IPS DF 6.9 (cell line): ENCODE data around the gene STK32B.
"Not testable (repeated sequence)": the region's sequence is repeated elsewhere in the genome, so short reads cannot be mapped to it uniquely, and the experiment has no call there.

Experiments
- DNase-seq: peaks from one replicate; pipeline ENCODE4 v3.0.0-alpha.2; 2013; ENCODE audit warnings: low read depth, low spot score
- H3K27ac ChIP-seq: one replicate; pipeline ENCODE4 v1.5.1; 2013; ENCODE audit warnings: low read length, control low read depth
- H3K27me3 ChIP-seq: 2 replicates; pipeline ENCODE4 v1.6.1; 2013; ENCODE audit warnings: mild to moderate bottlenecking, low read length; ENCODE audit not compliant: control insufficient read depth, insufficient read depth
- H3K36me3 ChIP-seq: 2 replicates; pipeline ENCODE4 v1.6.1; 2013; ENCODE audit warnings: low read length; ENCODE audit not compliant: control insufficient read depth, insufficient read depth
- H3K4me1 ChIP-seq: 2 replicates; pipeline ENCODE4 v1.6.1; 2013; ENCODE audit warnings: low read length; ENCODE audit not compliant: control insufficient read depth, insufficient read depth
- H3K4me3 ChIP-seq: 2 replicates; pipeline ENCODE4 v1.5.1; 2013; ENCODE audit warnings: mild to moderate bottlenecking, low read length
- H3K9me3 ChIP-seq: 2 replicates; pipeline ENCODE4 v1.6.1; 2013; ENCODE audit warnings: low read length, inconsistent platforms; ENCODE audit not compliant: control insufficient read depth, insufficient read depth
- WGBS: extraction: QIAGEN DNeasy Blood & Tissue Kit; methylation state at CpG from one replicate; pipeline ENCODE4 v1.1.7; 2013; ENCODE audit warnings: mixed read lengths, missing lambda C conversion rate; ENCODE audit not compliant: insufficient read length, insufficient coverage; 5-methylcytosine and 5-hydroxymethylcytosine counted together

STK32B gene

GRCh38 chr4:5421416-5421815 is 370.1 kb downstream of the STK32B start:
- Histone ChIP-seq H3K4me1 (no peaks in the 10 kb centered on the region), H3K9me3 (no peaks in the 10 kb centered on the region), H3K27me3 (no peaks in the 10 kb centered on the region), H3K36me3 (no peaks in the 10 kb centered on the region; the same call in 1 of the 2 replicates), H3K27ac (no peak overlapping the region), H3K4me3 (no peak overlapping the region)
- DNase-seq: no peak
- no CpG with 5 or more reads among the region's 3 CpGs for WGBS

DNA sequence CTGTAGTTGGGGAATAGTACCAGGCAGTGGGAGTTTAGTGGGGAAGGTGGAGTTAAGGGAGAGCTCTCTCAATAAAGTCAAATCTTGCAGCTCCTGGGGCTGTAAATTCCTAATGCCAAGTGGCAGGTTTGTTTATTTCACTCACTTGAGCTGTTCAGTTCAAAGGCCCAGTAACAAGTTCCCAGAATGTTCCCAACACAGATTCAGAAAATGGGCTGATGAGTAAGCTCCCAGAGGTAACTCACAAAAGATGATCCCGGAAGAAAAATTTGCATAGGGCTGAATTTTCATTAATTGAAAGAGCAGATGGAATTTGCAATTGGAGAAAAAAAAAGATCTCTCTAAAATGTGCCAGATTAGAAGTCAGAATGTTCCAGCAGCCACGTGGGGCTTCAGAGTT is 370.9 kb downstream of the STK32B start:
- no CpG with 5 or more reads among the region's 2 CpGs for WGBS
- no peak overlapping the region for H3K27ac ChIP-seq
- H3K27me3 ChIP-seq: no peaks in the 10 kb centered on the region
- H3K4me3 ChIP-seq: no peak overlapping the region
- H3K4me1 ChIP-seq: no peaks in the 10 kb centered on the region
- H3K9me3 ChIP-seq: no peaks in the 10 kb centered on the region
- DNase-seq: no peak
- no peaks in the 10 kb centered on the region; the same call in 1 of the 2 replicates for H3K36me3 ChIP-seq

DNA sequence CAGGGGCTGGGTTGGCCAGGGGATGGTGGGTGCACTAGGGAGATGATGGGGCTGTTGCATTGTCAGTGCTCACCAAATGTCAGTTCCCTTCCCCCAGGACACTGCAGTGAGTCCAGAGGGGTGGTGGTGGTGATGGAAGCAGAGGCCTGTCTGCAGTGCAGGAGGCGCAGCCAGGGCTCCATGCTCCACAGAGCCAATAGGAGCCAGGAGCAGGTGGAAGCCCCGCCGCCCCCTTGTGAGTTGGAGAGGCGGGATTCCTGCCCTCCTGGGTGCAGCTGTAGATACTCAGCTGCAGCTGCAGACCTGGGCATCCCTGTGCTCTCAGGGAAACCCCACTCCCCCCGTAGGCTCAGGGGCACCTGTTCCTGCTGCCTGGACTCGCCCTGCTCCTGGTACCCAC is 372.4 kb downstream of the STK32B start:
- WGBS: no CpG with 5 or more reads among the region's 6 CpGs
- no peaks in the 10 kb centered on the region for H3K4me1 ChIP-seq
- H3K9me3 ChIP-seq: no peaks in the 10 kb centered on the region
- no peak overlapping the region for H3K4me3 ChIP-seq
- no peak overlapping the region for H3K27ac ChIP-seq
- no peak for DNase-seq
- H3K36me3 ChIP-seq: no peaks in the 10 kb centered on the region; the same call in 1 of the 2 replicates
- no peaks in the 10 kb centered on the region for H3K27me3 ChIP-seq

- no peak overlapping the region for H3K4me3 ChIP-seq
- H3K9me3 ChIP-seq: no peaks in the 10 kb centered on the region
- no peak for DNase-seq
- WGBS: no CpG with 5 or more reads among the region's 3 CpGs
- no peaks in the 10 kb centered on the region; the same call in 1 of the 2 replicates for H3K36me3 ChIP-seq
- H3K27me3 ChIP-seq: no peaks in the 10 kb centered on the region
- H3K4me1 ChIP-seq: no peaks in the 10 kb centered on the region
- no peak overlapping the region for H3K27ac ChIP-seq
These were observed 372.9 kb downstream of the STK32B start for GRCh38 chr4:5424211-5424610.

DNA sequence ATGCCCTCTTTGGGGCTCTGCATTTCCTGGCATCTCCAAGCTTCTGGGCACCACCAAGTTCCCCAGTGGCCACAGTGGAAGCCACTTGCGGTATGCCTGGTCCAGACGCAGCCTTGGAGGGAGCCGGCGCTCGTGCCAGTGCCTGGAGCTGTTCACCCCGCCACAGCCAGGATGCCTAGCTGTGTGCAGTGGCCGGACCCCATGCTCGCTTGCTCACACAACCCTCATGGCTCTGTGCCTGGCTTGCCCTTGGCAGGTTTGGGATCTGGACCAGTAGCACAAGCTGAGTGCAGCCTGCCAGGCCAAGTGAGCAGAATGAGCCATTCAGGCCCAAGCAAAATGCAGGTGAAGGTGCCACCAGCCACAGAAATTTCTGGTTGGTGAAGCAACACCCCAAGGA is 373.6 kb downstream of the STK32B start:
- Histone ChIP-seq H3K27me3 (no peaks in the 10 kb centered on the region), H3K4me3 (no peak overlapping the region), H3K36me3 (no peaks in the 10 kb centered on the region; the same call in 1 of the 2 replicates), H3K4me1 (no peaks in the 10 kb centered on the region), H3K27ac (no peak overlapping the region), H3K9me3 (no peaks in the 10 kb centered on the region)
- WGBS: no CpG with 5 or more reads among the region's 8 CpGs
- DNase-seq: no peak

GRCh38 chr4:5429747-5430146 is 378.5 kb downstream of the STK32B start:
- H3K4me3 ChIP-seq: no peak overlapping the region

DNA sequence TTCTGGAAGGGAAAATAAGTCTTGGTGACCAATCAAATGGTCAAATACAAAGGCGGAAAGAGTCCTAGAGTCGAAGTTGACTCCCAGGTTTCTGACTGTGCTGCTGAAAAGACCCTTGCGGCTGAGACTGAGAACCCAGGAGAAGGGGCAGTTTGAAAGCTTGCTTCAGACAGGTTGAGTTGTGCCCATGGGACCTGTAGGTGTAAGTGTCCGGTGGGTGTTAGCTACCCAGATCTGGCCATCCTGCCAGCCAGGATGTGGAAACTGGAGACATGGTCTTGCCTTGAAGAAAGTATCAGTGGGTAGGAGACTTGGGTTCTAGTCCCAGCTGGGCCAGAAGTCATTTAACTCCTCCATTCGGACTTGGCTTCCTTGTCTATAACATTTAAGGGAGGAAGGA is 381.9 kb downstream of the STK32B start:
- no peak overlapping the region for H3K4me3 ChIP-seq
- WGBS: no CpG with 5 or more reads among the region's 5 CpGs
- no peak overlapping the region for H3K27ac ChIP-seq
- DNase-seq: no peak
- peaks cover 1% of the 10 kb centered on the region; the same call in 1 of the 2 replicates for H3K9me3 ChIP-seq
- H3K27me3 ChIP-seq: no peaks in the 10 kb centered on the region
- H3K4me1 ChIP-seq: no peaks in the 10 kb centered on the region
- no peaks in the 10 kb centered on the region for H3K36me3 ChIP-seq

More at GRCh38 chr4:5429747-5430146, 378.5 kb downstream of the STK32B start:
- Histone ChIP-seq H3K27ac (no peak overlapping the region), H3K36me3 (no peaks in the 10 kb centered on the region; the same call in 1 of the 2 replicates), H3K27me3 (no peaks in the 10 kb centered on the region), H3K9me3 (no peaks in the 10 kb centered on the region), H3K4me1 (no peaks in the 10 kb centered on the region)
- no peak for DNase-seq

GRCh38 chr4:5435201-5435600 is 383.9 kb downstream of the STK32B start:
- H3K27me3 ChIP-seq: no peaks in the 10 kb centered on the region
- H3K4me3 ChIP-seq: no peak overlapping the region
- no peaks in the 10 kb centered on the region for H3K4me1 ChIP-seq
- no peaks in the 10 kb centered on the region for H3K36me3 ChIP-seq
- no peak for DNase-seq
- no peak overlapping the region for H3K27ac ChIP-seq
- H3K9me3 ChIP-seq: peaks cover 1% of the 10 kb centered on the region; the same call in 1 of the 2 replicates
- WGBS: no CpG with 5 or more reads among the region's 5 CpGs

DNA sequence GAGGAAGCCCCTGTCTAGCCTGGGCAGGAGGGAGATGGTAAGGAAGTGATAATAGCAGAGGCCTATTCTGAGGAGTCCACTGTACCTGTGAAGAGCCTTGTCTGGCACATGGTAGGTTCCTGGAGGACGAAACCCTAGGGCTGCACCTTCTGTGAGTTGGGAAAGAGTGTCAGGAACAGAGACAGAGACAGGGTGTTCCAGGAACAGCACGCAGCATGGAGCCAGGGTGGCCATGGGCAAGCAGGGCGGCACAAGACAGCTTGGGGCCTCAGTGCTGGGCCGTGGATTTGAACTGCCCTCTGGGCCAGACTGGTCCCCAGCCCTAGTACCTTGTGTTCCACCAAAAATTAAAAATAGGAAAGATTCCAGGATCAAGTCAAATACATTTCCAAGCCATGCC is 384.5 kb downstream of the STK32B start:
- Histone ChIP-seq H3K27ac (no peak overlapping the region), H3K4me3 (no peak overlapping the region), H3K36me3 (no peaks in the 10 kb centered on the region), H3K27me3 (no peaks in the 10 kb centered on the region), H3K4me1 (no peaks in the 10 kb centered on the region), H3K9me3 (peaks cover 1% of the 10 kb centered on the region; the same call in 1 of the 2 replicates)
- WGBS: no CpG with 5 or more reads among the region's 4 CpGs
- DNase-seq: no peak

DNA sequence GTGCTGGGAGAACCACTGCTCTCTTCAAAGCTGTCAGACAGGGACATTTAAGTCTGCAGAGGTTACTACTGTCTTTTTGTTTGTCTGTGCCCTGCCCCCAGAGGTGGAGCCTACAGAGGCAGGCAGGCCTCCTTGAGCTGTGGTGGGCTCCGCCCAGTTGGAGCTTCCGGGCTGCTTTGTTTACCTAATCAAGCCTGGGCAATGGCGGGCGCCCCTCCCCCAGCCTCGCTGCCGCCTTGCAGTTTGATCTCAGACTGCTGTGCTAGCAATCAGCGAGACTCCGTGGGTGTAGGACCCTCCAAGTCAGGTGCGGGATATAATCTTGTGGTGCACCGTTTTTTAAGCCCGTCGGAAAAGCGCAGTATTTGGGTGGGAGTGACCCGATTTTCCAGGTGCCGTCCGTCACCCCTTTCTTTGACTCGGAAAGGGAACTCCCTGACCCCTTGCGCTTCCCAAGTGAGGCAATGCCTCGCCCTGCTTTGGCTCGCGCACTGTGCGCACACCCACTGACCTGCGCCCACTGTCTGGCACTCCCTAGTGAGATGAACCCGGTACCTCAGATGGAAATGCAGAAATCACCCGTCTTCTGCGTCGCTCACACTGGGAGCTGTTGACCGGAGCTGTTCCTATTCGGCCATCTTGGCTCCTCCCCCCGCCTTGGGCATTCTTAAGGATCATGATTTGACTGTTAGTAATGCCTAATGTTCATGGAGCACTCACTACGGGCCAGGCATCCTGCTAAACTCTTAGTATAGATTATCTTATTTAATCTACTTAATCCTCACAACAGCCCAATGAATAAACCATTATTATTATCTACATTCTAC is 392.9 kb downstream of the STK32B start:
- H3K9me3 ChIP-seq, H3K4me1 ChIP-seq, H3K4me3 ChIP-seq, DNase-seq, H3K36me3 ChIP-seq, H3K27ac ChIP-seq, H3K27me3 ChIP-seq: not testable (repeated sequence)
- no CpG with 5 or more reads among the region's 31 CpGs for WGBS
